ENCODE results near the gene TEKT5.
A peak's percentile ranks its signal among the peaks of the same experiment; 100 is the strongest.
"Not testable (repeated sequence)": the region's sequence is repeated elsewhere in the genome, so short reads cannot be mapped to it uniquely, and the experiment has no call there.

TEKT5 gene

GRCh38 chr16:10694830-10695229 lies at the start of gene TEKT5:
Gene TEKT5, minus strand, starts transcription at chr16:10694930. Its CDS starts 57 bp downstream, at chr16:10694873.
- Mint-ChIP-seq H3K4me1 (no peaks in the 10 kb centered on the region), H3K4me3 (no peak within 1 kb of the TSS), H3K27ac (no peak within 1 kb of the TSS), H3K9me3 (no peaks in the 10 kb centered on the region), H3K27me3 (peaks cover 25% of the 10 kb centered on the region)
- ATAC-seq (no peak), DNase-seq (no peak)

- Mint-ChIP-seq H3K27ac (peak within 1 kb of the TSS; percentile 96 to 99), H3K9me3 (no peaks in the 10 kb centered on the region), H3K27me3 (no peaks in the 10 kb centered on the region), H3K4me1 (peaks cover 72% of the 10 kb centered on the region), H3K4me3 (peak within 1 kb of the TSS; percentile 85 to 91)
- DNase-seq (peak; percentile 96 to 97), ATAC-seq (peak; percentile 95)
These were observed 49.1 kb upstream of the TEKT5 start, which contains the start of gene NUBP1 for GRCh38 chr16:10743610-10744369. Gene NUBP1, plus strand, starts transcription at chr16:10743842. Its CDS starts 22 bp downstream, at chr16:10743864.

- Mint-ChIP-seq H3K27me3 (no peaks in the 10 kb centered on the region), H3K4me1 (peaks cover 72% of the 10 kb centered on the region), H3K4me3 (peak overlapping the region; percentile 85 to 91), H3K9me3 (no peaks in the 10 kb centered on the region), H3K27ac (peak overlapping the region; percentile 96 to 99)
- ATAC-seq (no peak), DNase-seq (no peak)
These were observed 48.5 kb upstream of the TEKT5 start for GRCh38 chr16:10743227-10743609.

GRCh38 chr16:10741844-10742243 lies 47.1 kb upstream of the TEKT5 start:
- Mint-ChIP-seq H3K9me3 (no peaks in the 10 kb centered on the region), H3K4me3 (no peak overlapping the region), H3K4me1 (peaks cover 82% of the 10 kb centered on the region), H3K27me3 (no peaks in the 10 kb centered on the region), H3K27ac (no peak overlapping the region)
- ATAC-seq (no peak), DNase-seq (no peak)

GRCh38 chr16:10741249-10741648 lies 46.5 kb upstream of the TEKT5 start:
- ATAC-seq, H3K9me3 Mint-ChIP-seq, H3K27ac Mint-ChIP-seq, H3K4me3 Mint-ChIP-seq, DNase-seq, H3K27me3 Mint-ChIP-seq: not testable (repeated sequence)
- H3K4me1 Mint-ChIP-seq, result peaks cover 79% of the 10 kb centered on the region

GRCh38 chr16:10740845-10741208 lies 46.1 kb upstream of the TEKT5 start:
- H3K27ac Mint-ChIP-seq, result no peak overlapping the region
- ATAC-seq (no peak), DNase-seq (no peak)
- H3K4me1 Mint-ChIP-seq, result peaks cover 75% of the 10 kb centered on the region
- no peaks in the 10 kb centered on the region for H3K27me3 Mint-ChIP-seq
- H3K9me3 Mint-ChIP-seq, result no peaks in the 10 kb centered on the region
- H3K4me3 Mint-ChIP-seq, result no peak overlapping the region

GRCh38 chr16:10740000-10740844 lies 45.5 kb upstream of the TEKT5 start:
- no peak for ATAC-seq
- no peak overlapping the region for H3K4me3 Mint-ChIP-seq
- H3K9me3 Mint-ChIP-seq, result no peaks in the 10 kb centered on the region
- H3K27ac Mint-ChIP-seq, result no peak overlapping the region
- DNase-seq, result no peak
- H3K4me1 Mint-ChIP-seq, result peaks cover 69% of the 10 kb centered on the region
- no peaks in the 10 kb centered on the region for H3K27me3 Mint-ChIP-seq

- DNase-seq, result peak; percentile 53 to 68
- peak overlapping the region in 1 of 2 donors; percentile 53 for H3K4me3 Mint-ChIP-seq
- H3K27me3 Mint-ChIP-seq, result no peaks in the 10 kb centered on the region
- H3K9me3 Mint-ChIP-seq, result peaks cover under 1 to 2% of the 10 kb centered on the region in 2 donors
- H3K27ac Mint-ChIP-seq, result peak overlapping the region in 1 of 2 donors; percentile 48
- ATAC-seq, result peak; percentile 52
- H3K4me1 Mint-ChIP-seq, result peaks cover 56% of the 10 kb centered on the region
These were observed 43.7 kb upstream of the TEKT5 start for GRCh38 chr16:10738231-10739077.

- Mint-ChIP-seq H3K4me1 (peaks cover 47% of the 10 kb centered on the region), H3K4me3 (peak overlapping the region; percentile 32 to 44), H3K9me3 (peaks cover 3 to 7% of the 10 kb centered on the region in 2 donors), H3K27ac (no peak overlapping the region), H3K27me3 (no peaks in the 10 kb centered on the region)
- peak; percentile 68 to 70 for DNase-seq
- peak; percentile 69 for ATAC-seq
These were observed 42.4 kb upstream of the TEKT5 start for GRCh38 chr16:10737068-10737625.

- Mint-ChIP-seq H3K4me1 (no peaks in the 10 kb centered on the region), H3K27ac (no peak overlapping the region), H3K4me3 (no peak overlapping the region), H3K9me3 (peaks cover 3 to 7% of the 10 kb centered on the region in 2 donors), H3K27me3 (no peaks in the 10 kb centered on the region)
- ATAC-seq, result no peak
- DNase-seq, result no peak
These were observed 37.1 kb upstream of the TEKT5 start for GRCh38 chr16:10731790-10732189.

- Mint-ChIP-seq H3K4me1 (no peaks in the 10 kb centered on the region), H3K27me3 (no peaks in the 10 kb centered on the region), H3K27ac (no peak overlapping the region), H3K9me3 (peaks cover 3 to 7% of the 10 kb centered on the region in 2 donors), H3K4me3 (no peak overlapping the region)
- no peak for DNase-seq
- no peak for ATAC-seq
These were observed 34.6 kb upstream of the TEKT5 start for GRCh38 chr16:10729104-10730048.

GRCh38 chr16:10728003-10728887 lies 33.5 kb upstream of the TEKT5 start:
- no peak overlapping the region for H3K27ac Mint-ChIP-seq
- H3K9me3 Mint-ChIP-seq, result peaks cover under 1 to 3% of the 10 kb centered on the region in 2 donors
- no peak overlapping the region for H3K4me3 Mint-ChIP-seq
- no peaks in the 10 kb centered on the region for H3K4me1 Mint-ChIP-seq
- ATAC-seq (no peak), DNase-seq (no peak)
- no peaks in the 10 kb centered on the region for H3K27me3 Mint-ChIP-seq

- Mint-ChIP-seq H3K4me3 (no peak overlapping the region), H3K9me3 (no peaks in the 10 kb centered on the region), H3K27me3 (peaks cover 7% of the 10 kb centered on the region), H3K4me1 (no peaks in the 10 kb centered on the region), H3K27ac (no peak overlapping the region)
- ATAC-seq (no peak), DNase-seq (no peak)
These were observed 14.2 kb upstream of the TEKT5 start for GRCh38 chr16:10708969-10709368.

All from stimulated activated naive CD8-positive, alpha-beta T cell treated with anti-CD3 and anti-CD28 coated beads, Interleukin-15, amount 100 ng/mL, for 72 hours (primary cell).